GM19397 (cell line): Measurements from ENCODE around the gene NLE1.
A peak's percentile ranks its signal among the peaks of the same experiment; 100 is the strongest.
"Not testable (repeated sequence)": the region's sequence is repeated elsewhere in the genome, so short reads cannot be mapped to it uniquely, and the experiment has no call there.

Source experiments
- ATAC-seq: cut with Tn5 transposase; IDR thresholded peaks from one replicate; pipeline ENCODE4 v1.9.1; 2021; ENCODE audit warnings: mild to moderate bottlenecking, moderate library complexity; ENCODE audit not compliant: unreplicated experiment

The NLE1 gene

GRCh38 chr17:35141681-35142466 is at the start of gene NLE1:
TSS of gene NLE1 (minus strand) at chr17:35142303. CDS start at chr17:35142275, 28 bp downstream.
- ATAC-seq, result peak; percentile 86

- ATAC-seq, result no peak
Observed at GRCh38 chr17:35191001-35191695, 49.0 kb upstream of the NLE1 start.

- ATAC-seq, result no peak
Observed at GRCh38 chr17:35189291-35189690, 47.2 kb upstream of the NLE1 start.

GRCh38 chr17:35188111-35188510 is 46.0 kb upstream of the NLE1 start:
- ATAC-seq, result no peak

GRCh38 chr17:35187481-35187880 is 45.4 kb upstream of the NLE1 start:
- no peak for ATAC-seq

GRCh38 chr17:35185849-35186248 is 43.7 kb upstream of the NLE1 start:
- ATAC-seq, result no peak

- ATAC-seq, result no peak
Observed at GRCh38 chr17:35184274-35184673, 42.2 kb upstream of the NLE1 start.

GRCh38 chr17:35183332-35183731 is 41.2 kb upstream of the NLE1 start:
- ATAC-seq, result no peak

GRCh38 chr17:35179379-35179778 is 37.3 kb upstream of the NLE1 start:
- ATAC-seq, result not testable (repeated sequence)

- ATAC-seq, result no peak
Observed at GRCh38 chr17:35176897-35177296, 34.8 kb upstream of the NLE1 start.

- no peak for ATAC-seq
Observed at GRCh38 chr17:35175638-35176415, 33.7 kb upstream of the NLE1 start.

- no peak for ATAC-seq
Observed at GRCh38 chr17:35174835-35175334, 32.8 kb upstream of the NLE1 start.

GRCh38 chr17:35172321-35172720 is 30.2 kb upstream of the NLE1 start:
- ATAC-seq, result not testable (repeated sequence)

- no peak for ATAC-seq
Observed at GRCh38 chr17:35171834-35172233, 29.7 kb upstream of the NLE1 start.

- ATAC-seq, result no peak
Observed at GRCh38 chr17:35170968-35171771, 29.1 kb upstream of the NLE1 start.

- ATAC-seq, result no peak
Observed at GRCh38 chr17:35169835-35170363, 27.8 kb upstream of the NLE1 start.

GRCh38 chr17:35167666-35168065 is 25.6 kb upstream of the NLE1 start:
- ATAC-seq, result no peak

- ATAC-seq, result no peak
Observed at GRCh38 chr17:35167046-35167445, 24.9 kb upstream of the NLE1 start.

GRCh38 chr17:35166526-35166925 is 24.4 kb upstream of the NLE1 start:
- ATAC-seq, result no peak

- no peak for ATAC-seq
Observed at GRCh38 chr17:35164716-35165115, 22.6 kb upstream of the NLE1 start.
